B cell (primary cell): ENCODE data around the gene TEC. TPM values are rescaled to one million over a fixed set of nuclear protein-coding genes. Genes with fewer than 3 reads are reported as not detected.
A peak's percentile ranks its signal among the peaks of the same experiment; 100 is the strongest.

Experiments
- ATAC-seq: fragments of 200-7000 bp; cut with Tn5 transposase; one replicate; pipeline ENCODE4 v1.10.0; 2021; ENCODE audit warnings: low read depth, mild to moderate bottlenecking, moderate number of reproducible peaks, moderate library complexity
- CTCF ChIA-PET: fragments of 350-600 bp; sonication (Branson Sonifier 250); formaldehyde crosslinking; loops from one replicate; lab custom pipeline; 2021; ENCODE audit warnings: antibody characterized with exemption, inconsistent platforms; lab: Charles Lee
- POLR2A ChIA-PET: fragments of 350-600 bp; sonication (Branson Sonifier 250); formaldehyde crosslinking; loops from one replicate; lab custom pipeline; 2021; ENCODE audit warnings: antibody characterized with exemption; lab: Charles Lee
- DNase-seq: peaks from one replicate; pipeline ENCODE4 v3.0.0; 2013
- H2AFZ ChIP-seq: 2 replicates; pipeline ENCODE4 v1.6.1; 2012; ENCODE audit warnings: mild to moderate bottlenecking, low read depth, low read length; ENCODE audit not compliant: insufficient read depth, poor library complexity, severe bottlenecking
- H3K27ac ChIP-seq, 2 donors: 1 replicate in 1 of 2; 2 replicates in 1 of 2; pipeline ENCODE4 v1.5.1; 2012 to 2013; ENCODE audit warnings: low read length in 2 of 2, mild to moderate bottlenecking in 2 of 2, moderate library complexity in 1 of 2
- H3K27me3 ChIP-seq, 4 experiments: fragments of 200-600 bp in 1 of 4; sonication (generic) in 1 of 4; replicated peaks in 1 of 4; 1 replicate in 2 of 4; 2 replicates in 2 of 4; pipeline versions ENCODE4 v1.6.1 to v1.7.0; 2013 to 2016; ENCODE audit warnings: low read length in 3 of 4, mild to moderate bottlenecking in 2 of 4, mixed read lengths in 1 of 4, moderate library complexity in 1 of 4; ENCODE audit not compliant: insufficient read depth in 4 of 4, control insufficient read depth in 3 of 4; ENCODE audit errors: control extremely low read depth in 1 of 4
- H3K36me3 ChIP-seq, 2 experiments: replicated peaks in 1 of 2; 1 replicate in 1 of 2; 2 replicates in 1 of 2; pipeline versions ENCODE4 v1.6.1 to v1.7.1; 2013; ENCODE audit warnings: low read length in 1 of 2; ENCODE audit not compliant: insufficient read depth in 2 of 2, control insufficient read depth in 1 of 2; ENCODE audit errors: control extremely low read depth in 1 of 2, extremely low read depth in 1 of 2
- H3K4me1 ChIP-seq, 2 donors: fragments of 200-600 bp in 1 of 2; sonication (generic) in 1 of 2; 1 replicate in 1 of 2; 2 replicates in 1 of 2; pipeline versions ENCODE4 v1.5.1 to v1.6.1; 2013 to 2017; ENCODE audit warnings: low read length in 2 of 2; ENCODE audit not compliant: control insufficient read depth in 2 of 2, insufficient read depth in 2 of 2
- H3K4me2 ChIP-seq: replicated peaks from 2 replicates; pipeline ENCODE3; 2012; ENCODE audit warnings: mild to moderate bottlenecking, low read depth, low read length; ENCODE audit not compliant: poor library complexity, severe bottlenecking
- H3K4me3 ChIP-seq, 5 experiments: fragments of 200-600 bp in 1 of 5; sonication (generic) in 1 of 5; 1 replicate in 3 of 5; 2 replicates in 2 of 5; pipeline versions ENCODE4 v1.5.1 to v1.7.0; 2011 to 2016; ENCODE audit warnings: low read length in 4 of 5, mild to moderate bottlenecking in 4 of 5, low read depth in 2 of 5, control low read depth in 1 of 5, moderate library complexity in 1 of 5; ENCODE audit not compliant: insufficient read depth in 1 of 5; ENCODE audit errors: control extremely low read depth in 1 of 5, extremely low read depth in 1 of 5
- H3K79me2 ChIP-seq: fragments of 200-600 bp; sonication (generic); one replicate; pipeline ENCODE4 v1.6.0; 2016; ENCODE audit warnings: low read length; ENCODE audit not compliant: control insufficient read depth, insufficient read depth
- H3K9ac ChIP-seq: fragments of 200-600 bp; sonication (generic); 2 replicates; pipeline ENCODE4 v1.6.1; 2017; ENCODE audit warnings: mild to moderate bottlenecking, low read length, moderate library complexity
- H3K9me3 ChIP-seq, 3 donors: one replicate each; pipeline versions ENCODE4 v1.6.1 to v1.7.1; 2013; ENCODE audit warnings: low read length in 2 of 3; ENCODE audit not compliant: control insufficient read depth in 2 of 3, insufficient read depth in 1 of 3; ENCODE audit errors: control extremely low read depth in 1 of 3
- H4K20me1 ChIP-seq: 2 replicates; pipeline ENCODE4 v1.6.0; 2012; ENCODE audit warnings: mild to moderate bottlenecking, low read length; ENCODE audit not compliant: insufficient read depth, control insufficient read depth, poor library complexity, severe bottlenecking
- H3K27ac Mint-ChIP-seq: one replicate; pipeline ENCODE4 v1.8.0; 2021; ENCODE audit warnings: mixed read lengths
- H3K27me3 Mint-ChIP-seq: one replicate; pipeline ENCODE4 v1.8.0; 2021; ENCODE audit warnings: mixed read lengths
- H3K4me1 Mint-ChIP-seq: one replicate; pipeline ENCODE4 v1.8.0; 2021; ENCODE audit warnings: mixed read lengths
- H3K4me3 Mint-ChIP-seq: one replicate; pipeline ENCODE4 v1.8.0; 2021; ENCODE audit warnings: mixed read lengths
- H3K9me3 Mint-ChIP-seq: one replicate; pipeline ENCODE4 v1.8.0; 2022; ENCODE audit warnings: mixed read lengths; ENCODE audit not compliant: insufficient read depth
- EZH2 ChIP-seq: IDR thresholded peaks from 2 replicates; pipeline ENCODE4 v1.6.1; 2012; ENCODE audit warnings: borderline replicate concordance, low read depth, mild to moderate bottlenecking, moderate library complexity, low read length; ENCODE audit not compliant: insufficient read depth, poor library complexity, severe bottlenecking
- WGBS: methylation state at CpG from one replicate; pipeline ENCODE4 v1.1.5; 2013; ENCODE audit warnings: missing lambda C conversion rate; ENCODE audit not compliant: insufficient coverage; 5-methylcytosine and 5-hydroxymethylcytosine counted together
- intact Hi-C: fragments of 100-400 bp; cut with micrococcal nuclease; formaldehyde crosslinking; loops from one replicate; pipeline ENCODE4 v1.10.0; 2022
- polyA plus RNA-seq: library from polyadenylated mRNA; depleted of rRNA; stranded (reverse); fragments of >200 nt; gene quantifications from 2 replicates; pipeline ENCODE4 v1.2.3, GENCODE V29; 2012
- total RNA-seq, 2 donors: library from RNA; stranded (reverse); fragments of 120-200 nt in 1 of 2; gene quantifications; 1 replicate in 1 of 2; 2 replicates in 1 of 2; pipeline versions ENCODE4 v1.2.3 to v1.2.4, GENCODE V29; 2013 to 2022
- TF ChIP-seq, protein P1 (sequence below): fragments of 200-600 bp; IDR thresholded peaks from one replicate; pipeline ENCODE4 v1.8.0; 2022; ENCODE audit warnings: antibody characterized with exemption, mild to moderate bottlenecking

TEC gene
- total and polyA plus RNA-seq, 2 donors (not counting 1 experiment from before 2014, with no cell fraction given): 2.0 to 8.3 TPM

DNA sequence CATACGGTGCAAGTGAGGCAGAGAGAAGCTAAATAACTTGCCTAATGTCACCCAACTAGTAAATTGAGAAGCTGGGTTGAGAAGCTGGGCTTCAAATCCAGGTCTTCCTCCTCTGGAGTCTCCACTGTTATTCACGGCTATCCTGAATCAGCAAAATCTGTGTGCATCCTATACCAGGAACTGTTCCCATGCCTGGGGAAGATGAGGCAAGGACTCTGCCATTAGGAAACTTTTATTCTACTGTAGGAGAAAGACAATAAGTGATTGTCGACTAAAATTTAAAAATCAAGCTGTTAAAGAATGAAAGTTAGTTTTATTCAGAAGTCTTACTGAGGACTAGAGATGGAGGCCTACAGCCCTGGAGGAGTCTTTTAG lies 872 bp upstream of the TEC start:
- intact Hi-C loops: loop anchor here (1.0 to 5.0 kb wide), 3 partner anchors 73 to 254 kb away; partner anchors contain the start of genes CNGA1 and NIPAL1
- Histone ChIP-seq H3K4me3 (peak overlapping the region in 4 of 5 experiments; percentile 72 to 98 (median 85)), H3K27me3 (no peaks in the 10 kb centered on the region), H2AFZ (peak overlapping the region; percentile 99), H4K20me1 (no peaks in the 10 kb centered on the region), H3K4me2 (peak overlapping the region; percentile 94), H3K4me1 (peaks cover 11 to 16% of the 10 kb centered on the region in 2 donors), H3K9ac (peak overlapping the region; percentile 94), H3K79me2 (peaks cover 22% of the 10 kb centered on the region), H3K27ac (peak overlapping the region; percentile 75 to 77), H3K36me3 (peaks cover 0 to 1% of the 10 kb centered on the region in 2 experiments), H3K9me3 (no peaks in the 10 kb centered on the region)
- Mint-ChIP-seq H3K27me3 (no peaks in the 10 kb centered on the region), H3K4me3 (peak overlapping the region; percentile 99), H3K27ac (peak overlapping the region; percentile 98), H3K4me1 (peaks cover 29% of the 10 kb centered on the region), H3K9me3 (no peaks in the 10 kb centered on the region)
- WGBS: no CpG with 5 or more reads among the region's 3 CpGs
- CTCF ChIA-PET: interaction anchor here (1.1 to 1.4 kb wide), 2 partner anchors 78 to 143 kb away, joined by 3 to 6 read pairs; no protein-coding TSS in a partner anchor
- no peak for ATAC-seq
- TF ChIP-seq EZH2: no peak
- TF ChIP-seq, protein P1, sequence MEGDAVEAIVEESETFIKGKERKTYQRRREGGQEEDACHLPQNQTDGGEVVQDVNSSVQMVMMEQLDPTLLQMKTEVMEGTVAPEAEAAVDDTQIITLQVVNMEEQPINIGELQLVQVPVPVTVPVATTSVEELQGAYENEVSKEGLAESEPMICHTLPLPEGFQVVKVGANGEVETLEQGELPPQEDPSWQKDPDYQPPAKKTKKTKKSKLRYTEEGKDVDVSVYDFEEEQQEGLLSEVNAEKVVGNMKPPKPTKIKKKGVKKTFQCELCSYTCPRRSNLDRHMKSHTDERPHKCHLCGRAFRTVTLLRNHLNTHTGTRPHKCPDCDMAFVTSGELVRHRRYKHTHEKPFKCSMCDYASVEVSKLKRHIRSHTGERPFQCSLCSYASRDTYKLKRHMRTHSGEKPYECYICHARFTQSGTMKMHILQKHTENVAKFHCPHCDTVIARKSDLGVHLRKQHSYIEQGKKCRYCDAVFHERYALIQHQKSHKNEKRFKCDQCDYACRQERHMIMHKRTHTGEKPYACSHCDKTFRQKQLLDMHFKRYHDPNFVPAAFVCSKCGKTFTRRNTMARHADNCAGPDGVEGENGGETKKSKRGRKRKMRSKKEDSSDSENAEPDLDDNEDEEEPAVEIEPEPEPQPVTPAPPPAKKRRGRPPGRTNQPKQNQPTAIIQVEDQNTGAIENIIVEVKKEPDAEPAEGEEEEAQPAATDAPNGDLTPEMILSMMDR: no peak
- POLR2A ChIA-PET: interaction anchor here (0.6 kb wide), 2 partner anchors 78 to 129 kb away, joined by 3 to 6 read pairs; no protein-coding TSS in a partner anchor
- DNase-seq: no peak

DNA sequence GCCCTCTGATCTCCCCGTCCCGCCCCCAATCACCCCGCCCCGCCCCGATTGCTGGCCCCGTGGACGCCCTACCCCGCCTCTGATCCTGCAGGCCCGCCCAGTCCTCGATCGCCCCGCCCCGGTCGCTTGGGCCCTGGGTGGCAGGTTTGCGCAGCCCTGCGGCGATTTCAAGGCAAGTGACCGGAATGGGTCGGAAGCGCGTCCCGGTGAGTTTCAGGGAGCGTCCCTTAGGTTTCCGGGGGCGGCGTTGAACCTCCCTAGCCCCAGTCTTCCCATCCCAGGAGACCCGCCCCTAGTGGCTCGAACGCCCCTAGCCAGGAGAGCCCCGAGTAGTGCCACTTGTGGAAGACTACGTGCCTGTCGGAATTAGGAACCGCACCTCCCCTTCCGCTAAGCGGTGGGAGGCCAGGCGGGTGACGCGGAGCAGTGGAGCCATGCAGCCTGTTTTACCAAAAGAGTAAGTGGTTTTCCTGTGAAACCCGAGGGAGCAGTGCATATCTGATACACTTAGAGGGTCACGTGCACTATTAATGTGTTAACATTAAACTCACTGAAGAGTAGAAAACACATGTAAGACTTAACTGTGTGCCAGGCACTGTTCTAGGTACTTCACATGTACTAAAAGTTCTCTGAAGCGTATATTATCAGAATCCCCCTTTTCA lies 354 bp upstream of the TEC start:
- CTCF ChIA-PET: interaction anchor here (1.1 to 1.4 kb wide), 2 partner anchors 78 to 142 kb away, joined by 3 to 6 read pairs; no protein-coding TSS in a partner anchor

More for the DNA sequence above, 354 bp upstream of the TEC start:
- 2% methylated on average over 29 of the region's 41 CpGs for WGBS
- Histone ChIP-seq H3K4me3 (peak overlapping the region in 4 of 5 experiments; percentile 72 to 98 (median 85)), H3K9ac (peak overlapping the region; percentile 94), H2AFZ (peak overlapping the region; percentile 99), H4K20me1 (no peaks in the 10 kb centered on the region), H3K36me3 (peaks cover 0 to 1% of the 10 kb centered on the region in 2 experiments), H3K79me2 (peaks cover 25% of the 10 kb centered on the region), H3K4me2 (peak overlapping the region; percentile 94), H3K27ac (peak overlapping the region; percentile 77 to 79), H3K4me1 (peaks cover 11 to 16% of the 10 kb centered on the region in 2 donors), H3K27me3 (no peaks in the 10 kb centered on the region), H3K9me3 (no peaks in the 10 kb centered on the region)
- peak; percentile 91 for ATAC-seq
- no peak for TF ChIP-seq EZH2
- TF ChIP-seq, protein P1: peak; percentile 23
- intact Hi-C loops: loop anchor here (1.0 to 5.0 kb wide), 7 partner anchors 57 to 356 kb away; partner anchors contain the start of genes CNGA1, NFXL1, NIPAL1 and SLAIN2
- Mint-ChIP-seq H3K4me1 (peaks cover 29% of the 10 kb centered on the region), H3K27me3 (no peaks in the 10 kb centered on the region), H3K27ac (peak overlapping the region; percentile 98), H3K9me3 (no peaks in the 10 kb centered on the region), H3K4me3 (peak overlapping the region; percentile 99)
- DNase-seq: peak; percentile 94
- POLR2A ChIA-PET: interaction anchor here (0.6 kb wide), 1 partner anchor 78 kb away, joined by 3 read pairs; no protein-coding TSS in a partner anchor
